ENCODE measurements around the gene TPBGL. TPM values are rescaled to one million over a fixed set of nuclear protein-coding genes. Genes with fewer than 3 reads are reported as not detected.
"Not testable (repeated sequence)": the region's sequence is repeated elsewhere in the genome, so short reads cannot be mapped to it uniquely, and the experiment has no call there.

The TPBGL gene
- total RNA-seq, 1 donor from 2014 or later: 1.6 TPM

GRCh38 chr11:75271730-75272129 is 31.2 kb downstream of the TPBGL start:
- DNase-seq (ENCODE audit: low spot score): no peak

GRCh38 chr11:75272391-75272790 is 31.8 kb downstream of the TPBGL start:
- peak; percentile 55 for DNase-seq (ENCODE audit: low spot score)

GRCh38 chr11:75272821-75273301 is 32.3 kb downstream of the TPBGL start:
- DNase-seq (ENCODE audit: low spot score): peak; percentile 73

GRCh38 chr11:75273411-75274391 is 33.1 kb downstream of the TPBGL start:
- DNase-seq (ENCODE audit: low spot score): peak; percentile 82

GRCh38 chr11:75274716-75275115 is 34.1 kb downstream of the TPBGL start:
- DNase-seq (ENCODE audit: low spot score): not testable (repeated sequence)

DNA sequence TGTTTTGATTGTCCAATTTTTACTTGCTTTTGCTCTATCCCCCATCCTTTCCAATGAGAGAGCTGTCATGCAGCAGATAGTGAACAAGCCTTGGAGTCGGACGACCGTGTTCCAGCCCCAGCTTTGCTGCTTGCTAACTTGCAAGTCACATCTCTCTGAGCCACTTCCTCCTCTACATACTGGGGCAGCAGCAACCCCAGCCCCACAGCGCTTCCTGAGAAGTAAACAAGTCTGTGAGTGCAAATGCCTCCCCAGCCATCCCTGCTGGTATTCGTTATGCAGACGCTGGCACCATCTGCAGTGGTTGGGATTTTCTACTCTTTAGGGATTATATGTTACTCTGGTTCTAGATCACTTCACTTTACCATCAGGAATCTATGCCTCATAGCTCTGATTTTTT is 35.0 kb downstream of the TPBGL start:
- DNase-seq (ENCODE audit: low spot score): peak; percentile 89

DNA sequence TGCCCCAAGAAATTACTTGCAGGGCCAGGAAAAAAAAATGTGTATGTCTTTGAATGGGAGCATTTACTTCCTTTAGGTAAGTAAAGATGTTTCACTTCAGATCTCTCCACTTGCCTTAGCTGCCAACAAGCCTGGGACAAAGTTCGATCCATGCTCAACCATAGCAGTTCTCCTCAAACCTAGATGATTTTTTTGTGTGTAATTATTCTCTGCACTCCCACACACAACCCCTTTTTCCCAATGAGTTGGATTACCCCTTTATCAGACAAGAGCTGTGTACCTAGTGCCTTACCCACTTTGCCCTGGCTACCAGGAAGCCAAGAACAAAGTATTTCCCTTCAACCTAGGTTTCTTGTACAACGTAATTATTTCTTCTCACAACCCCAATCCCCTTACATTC is 35.6 kb downstream of the TPBGL start:
- no peak for DNase-seq (ENCODE audit: low spot score)

DNA sequence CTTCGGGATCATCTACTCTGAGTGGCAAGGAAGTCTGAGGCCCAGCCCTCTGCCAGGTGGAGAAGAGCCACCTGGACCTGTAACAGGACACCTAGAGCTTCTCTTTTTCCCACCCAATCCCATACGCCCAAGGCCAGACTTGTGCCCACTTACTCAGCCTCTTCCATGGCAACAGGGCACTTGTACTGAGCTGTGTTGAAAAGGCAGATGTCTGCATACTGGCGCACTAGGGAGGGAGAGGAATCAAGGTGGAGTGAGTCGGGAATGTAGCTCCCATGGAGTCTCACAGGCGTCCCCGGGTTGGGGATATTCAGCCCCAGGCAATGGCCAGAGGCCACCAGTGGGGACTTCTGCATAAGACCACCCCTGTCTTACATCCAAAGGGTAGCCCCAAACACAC is 36.1 kb downstream of the TPBGL start:
- DNase-seq (ENCODE audit: low spot score): peak; percentile 28

- DNase-seq (ENCODE audit: low spot score): peak; percentile 72
Measured at GRCh38 chr11:75277211-75277805, 36.7 kb downstream of the TPBGL start.

DNA sequence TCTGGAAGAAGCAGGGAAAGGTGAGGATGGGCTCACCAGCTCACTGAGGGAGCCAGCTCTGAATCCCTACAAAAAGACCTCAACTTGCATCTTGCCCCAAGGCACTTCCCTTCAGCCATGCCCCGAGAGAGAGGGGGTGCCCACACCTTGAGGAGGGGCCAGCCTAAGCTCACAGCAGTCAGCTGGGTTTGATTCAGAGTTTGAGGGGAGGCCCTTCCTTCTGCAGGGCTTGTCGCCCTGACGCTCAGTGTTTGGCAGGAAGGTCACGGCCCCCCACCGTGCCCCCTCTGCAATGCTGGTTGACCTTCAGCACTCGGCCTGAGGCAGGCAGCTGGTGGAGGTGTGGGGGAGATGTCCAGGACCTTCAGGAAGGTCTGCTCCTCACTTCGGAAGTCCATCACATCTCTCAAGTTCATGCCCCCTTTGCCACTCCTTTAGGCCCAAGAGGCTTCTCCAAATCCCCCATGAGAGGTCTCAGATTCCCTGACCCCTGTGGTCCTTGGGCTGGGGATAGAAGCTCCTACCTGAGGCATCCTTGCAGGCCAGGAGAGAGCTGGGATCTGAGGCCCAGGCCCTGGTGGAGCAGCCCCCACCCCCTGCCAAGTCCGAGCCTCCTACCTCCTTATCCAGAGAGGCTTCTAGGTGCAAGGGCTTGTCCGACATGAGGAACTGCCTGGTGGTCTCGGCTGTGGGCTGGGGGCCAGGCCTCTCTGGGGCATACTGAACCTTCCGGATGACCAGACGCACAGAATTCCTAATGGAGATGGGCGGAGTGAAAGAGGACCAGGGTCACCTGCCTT is 37.6 kb downstream of the TPBGL start:
- peak; percentile 78 for DNase-seq (ENCODE audit: low spot score)

- DNase-seq (ENCODE audit: low spot score): no peak
Measured at GRCh38 chr11:75279273-75279672, 38.7 kb downstream of the TPBGL start.

GRCh38 chr11:75280227-75280701 is 39.7 kb downstream of the TPBGL start:
- no peak for DNase-seq (ENCODE audit: low spot score)

DNA sequence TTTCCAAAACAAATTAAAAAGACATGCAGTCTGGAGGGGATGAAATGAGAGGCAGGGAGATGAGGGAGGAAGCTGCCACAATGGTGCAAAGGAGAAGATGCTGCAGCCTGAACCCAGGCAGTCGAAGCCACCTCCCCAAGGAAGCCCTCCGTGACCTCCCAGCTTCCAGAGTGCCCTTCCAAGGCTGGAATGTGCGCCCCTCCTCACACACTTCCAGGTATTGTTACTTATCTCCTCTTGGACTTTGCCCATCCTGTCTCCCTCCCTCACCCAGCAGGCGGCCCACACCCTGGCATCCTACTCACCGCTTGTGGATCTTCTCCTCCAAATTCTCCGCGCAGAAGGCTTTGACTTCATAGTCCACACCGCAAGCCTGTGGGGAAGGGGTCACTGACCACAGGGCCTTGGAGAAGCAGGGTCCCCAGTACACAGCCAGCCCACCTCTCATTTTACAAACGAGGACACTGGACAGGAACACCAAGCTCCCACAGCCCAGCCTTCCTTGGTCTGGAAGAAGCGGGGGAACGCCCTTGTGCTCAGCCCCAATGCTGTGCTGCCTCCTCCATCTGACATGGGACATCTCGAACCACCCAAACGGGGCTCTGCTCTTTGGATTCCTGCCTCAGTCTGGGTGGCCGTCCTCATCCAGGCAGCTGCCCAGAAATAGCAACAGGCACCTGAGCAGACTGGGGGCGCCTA is 40.3 kb downstream of the TPBGL start:
- no peak for DNase-seq (ENCODE audit: low spot score)

DNA sequence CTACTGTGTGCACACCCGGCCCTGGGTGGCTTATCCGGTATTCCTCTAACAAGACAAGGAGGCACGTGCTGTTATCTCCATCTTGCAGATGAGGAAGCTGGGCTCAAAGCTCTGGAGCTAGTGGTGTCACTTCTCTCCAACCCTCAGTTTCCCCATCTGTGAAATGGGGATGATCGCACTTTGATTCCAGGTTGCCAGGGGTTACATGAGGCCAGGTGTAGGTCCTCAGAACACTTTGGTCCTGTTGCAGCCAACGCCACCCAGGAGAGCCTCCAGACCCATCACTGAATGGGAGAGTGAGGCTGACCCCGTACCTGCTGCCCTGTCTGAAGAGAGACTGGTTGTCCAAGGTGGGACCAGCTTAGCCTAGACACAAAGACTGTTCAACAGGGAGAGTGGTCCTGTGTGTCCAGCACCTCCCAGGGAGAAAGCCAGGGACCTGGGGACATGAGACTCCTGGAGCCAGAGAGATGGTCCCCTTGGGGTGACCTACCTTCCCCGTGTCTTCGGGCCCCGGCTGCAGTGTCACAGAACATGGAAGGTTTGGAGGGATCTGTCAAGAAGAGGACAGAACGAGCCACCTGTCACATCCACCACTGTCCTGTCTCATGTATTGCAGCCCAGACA is 41.0 kb downstream of the TPBGL start:
- no peak for DNase-seq (ENCODE audit: low spot score)

GRCh38 chr11:75283391-75283931 is 42.9 kb downstream of the TPBGL start:
- DNase-seq (ENCODE audit: low spot score): no peak

- DNase-seq (ENCODE audit: low spot score): no peak
Measured at GRCh38 chr11:75285776-75286360, 45.3 kb downstream of the TPBGL start.

DNA sequence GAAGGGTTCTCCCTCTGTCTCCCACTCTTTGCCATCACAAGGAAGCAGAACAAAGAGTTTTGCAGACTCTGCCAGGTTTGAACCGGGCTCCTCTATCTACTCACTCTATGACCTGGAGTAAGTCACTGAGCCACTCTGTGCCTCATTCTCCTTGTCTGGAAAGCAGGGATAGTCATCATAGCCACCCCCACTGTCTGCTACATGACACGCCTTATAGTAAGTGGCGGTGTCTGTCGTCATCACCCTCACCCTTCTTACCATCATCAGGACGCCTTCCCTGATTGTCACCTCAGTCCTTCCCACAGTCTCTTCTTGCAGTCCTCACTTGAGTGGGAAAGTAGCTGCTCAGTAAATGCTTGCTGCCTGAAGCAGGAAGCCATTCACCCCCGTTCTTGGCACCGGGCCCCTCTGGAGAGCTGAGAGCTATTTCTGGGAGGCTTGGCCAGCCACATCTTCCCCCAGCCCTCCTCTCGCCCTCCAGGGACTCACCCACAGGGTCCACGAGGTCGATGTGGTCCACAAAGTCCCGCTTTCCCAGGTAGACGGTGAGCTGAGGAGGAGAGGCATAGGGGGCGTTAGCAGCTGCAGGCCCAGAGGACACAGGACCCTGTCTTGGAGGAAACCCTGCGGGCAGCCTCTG is 46.4 kb downstream of the TPBGL start:
- DNase-seq (ENCODE audit: low spot score): no peak

DNA sequence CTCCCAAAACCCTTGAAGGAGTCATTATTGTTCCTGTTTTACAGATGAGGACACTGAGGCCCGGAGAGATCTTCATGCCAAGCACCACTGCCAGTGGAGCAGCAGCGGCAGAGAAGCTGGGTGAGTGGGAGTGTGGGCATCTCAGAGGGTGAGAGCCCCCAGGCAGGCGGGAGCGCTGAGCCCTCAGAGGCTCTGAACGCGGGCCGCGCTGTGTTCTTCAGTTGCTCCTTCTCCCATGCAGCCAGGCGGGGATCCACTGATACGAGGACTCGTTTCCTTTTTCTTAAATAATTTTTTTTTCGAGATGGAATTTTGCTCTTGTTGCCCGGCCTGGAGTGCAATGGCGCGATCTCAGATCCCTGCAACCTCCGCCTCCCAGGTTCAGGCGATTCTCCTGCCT is 47.0 kb downstream of the TPBGL start:
- DNase-seq (ENCODE audit: low spot score): no peak

DNA sequence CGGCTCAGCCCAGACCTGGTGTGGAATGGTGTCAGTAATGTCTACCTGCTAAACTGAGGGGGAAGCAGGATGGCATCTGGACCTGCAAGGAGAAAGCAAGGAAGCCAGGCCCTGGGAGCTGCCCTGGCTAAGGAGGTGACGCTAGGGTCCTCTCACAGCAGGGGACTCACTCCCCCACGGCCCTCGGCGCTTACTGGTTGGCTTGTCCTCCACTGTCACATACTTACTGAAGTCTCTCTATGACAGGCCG is 48.9 kb downstream of the TPBGL start:
- DNase-seq (ENCODE audit: low spot score): no peak

All from mesenteric fat pad (tissue), 1 donor.